Mononuclear cell (primary cell): ENCODE data around the gene TRIM75. TPM values are rescaled to one million over a fixed set of nuclear protein-coding genes. Genes with fewer than 3 reads are reported as not detected.
"Not testable (repeated sequence)": the region's sequence is repeated elsewhere in the genome, so short reads cannot be mapped to it uniquely, and the experiment has no call there.

Source experiments
- H3K27me3 ChIP-seq: 2 replicates; pipeline ENCODE4 v1.6.0; 2011; ENCODE audit warnings: low read length, control low read depth; ENCODE audit not compliant: insufficient read depth
- H3K4me1 ChIP-seq: 2 replicates; pipeline ENCODE4 v1.5.1; 2011; ENCODE audit warnings: mild to moderate bottlenecking, low read length, control low read depth; ENCODE audit not compliant: insufficient read depth
- H3K4me3 ChIP-seq: 2 replicates; pipeline ENCODE4 v1.5.1; 2011; ENCODE audit warnings: mild to moderate bottlenecking, low read length, moderate library complexity
- H3K9me3 ChIP-seq: 2 replicates; pipeline ENCODE4 v1.5.1; 2011; ENCODE audit warnings: low read depth, mild to moderate bottlenecking, control low read depth, low read length
- total RNA-seq: library from RNA; depleted of rRNA; stranded (reverse); fragments of >200 nt; gene quantifications from one replicate; pipeline ENCODE4 v1.2.3, GENCODE V29; 2012

Gene TRIM75
- total RNA-seq, 1 donor = not detected

- Histone ChIP-seq H3K4me3 (no peak overlapping the region), H3K27me3 (no peaks in the 10 kb centered on the region), H3K4me1 (no peaks in the 10 kb centered on the region), H3K9me3 (no peaks in the 10 kb centered on the region)
Measured at GRCh38 chr4:165052627-165053026, 1.0 kb upstream of the TRIM75 start.

GRCh38 chr4:165055601-165056000, 1.9 kb downstream of the TRIM75 start:
- Histone ChIP-seq H3K4me1 (no peaks in the 10 kb centered on the region), H3K9me3 (no peaks in the 10 kb centered on the region), H3K27me3 (no peaks in the 10 kb centered on the region), H3K4me3 (no peak overlapping the region)

GRCh38 chr4:165058666-165059065, 5.0 kb downstream of the TRIM75 start:
- Histone ChIP-seq H3K9me3 (no peaks in the 10 kb centered on the region), H3K27me3 (no peaks in the 10 kb centered on the region)

GRCh38 chr4:165059386-165059785, 5.7 kb downstream of the TRIM75 start:
- H3K4me3 ChIP-seq = no peak overlapping the region
- H3K9me3 ChIP-seq = no peaks in the 10 kb centered on the region
- no peaks in the 10 kb centered on the region for H3K27me3 ChIP-seq
- no peaks in the 10 kb centered on the region for H3K4me1 ChIP-seq

More at GRCh38 chr4:165058666-165059065, 5.0 kb downstream of the TRIM75 start:
- H3K4me3 ChIP-seq = no peak overlapping the region
- H3K4me1 ChIP-seq = no peaks in the 10 kb centered on the region

GRCh38 chr4:165060938-165061337, 7.3 kb downstream of the TRIM75 start:
- no peaks in the 10 kb centered on the region for H3K9me3 ChIP-seq
- H3K27me3 ChIP-seq = no peaks in the 10 kb centered on the region
- no peaks in the 10 kb centered on the region for H3K4me1 ChIP-seq
- H3K4me3 ChIP-seq = no peak overlapping the region

- H3K4me3 ChIP-seq = no peak overlapping the region
- no peaks in the 10 kb centered on the region for H3K4me1 ChIP-seq
- no peaks in the 10 kb centered on the region for H3K9me3 ChIP-seq
- H3K27me3 ChIP-seq = no peaks in the 10 kb centered on the region
Measured at GRCh38 chr4:165070560-165070959, 16.9 kb downstream of the TRIM75 start.

- not testable (repeated sequence) for H3K27me3 ChIP-seq, H3K4me1 ChIP-seq, H3K4me3 ChIP-seq, H3K9me3 ChIP-seq
Measured at GRCh38 chr4:165073346-165073745, 19.7 kb downstream of the TRIM75 start.

- Histone ChIP-seq H3K4me3 (no peak overlapping the region), H3K4me1 (no peaks in the 10 kb centered on the region), H3K9me3 (no peaks in the 10 kb centered on the region), H3K27me3 (no peaks in the 10 kb centered on the region)
Measured at GRCh38 chr4:165077034-165077578, 23.4 kb downstream of the TRIM75 start.

GRCh38 chr4:165079476-165079875, 25.8 kb downstream of the TRIM75 start:
- Histone ChIP-seq H3K9me3 (no peaks in the 10 kb centered on the region), H3K4me3 (no peak overlapping the region), H3K27me3 (no peaks in the 10 kb centered on the region), H3K4me1 (no peaks in the 10 kb centered on the region)

GRCh38 chr4:165084787-165085186, 31.1 kb downstream of the TRIM75 start:
- not testable (repeated sequence) for H3K4me3 ChIP-seq

GRCh38 chr4:165085946-165086345, 32.3 kb downstream of the TRIM75 start:
- H3K4me1 ChIP-seq = no peaks in the 10 kb centered on the region
- H3K27me3 ChIP-seq = no peaks in the 10 kb centered on the region
- no peak overlapping the region for H3K4me3 ChIP-seq
- no peaks in the 10 kb centered on the region for H3K9me3 ChIP-seq

More at GRCh38 chr4:165084787-165085186, 31.1 kb downstream of the TRIM75 start:
- not testable (repeated sequence) for H3K4me1 ChIP-seq, H3K27me3 ChIP-seq, H3K9me3 ChIP-seq

- H3K4me3 ChIP-seq = no peak overlapping the region
- H3K27me3 ChIP-seq = no peaks in the 10 kb centered on the region
Measured at GRCh38 chr4:165088366-165088765, 34.7 kb downstream of the TRIM75 start.

GRCh38 chr4:165092187-165092586, 38.5 kb downstream of the TRIM75 start:
- not testable (repeated sequence) for H3K4me3 ChIP-seq, H3K27me3 ChIP-seq, H3K9me3 ChIP-seq, H3K4me1 ChIP-seq

More at GRCh38 chr4:165088366-165088765, 34.7 kb downstream of the TRIM75 start:
- Histone ChIP-seq H3K9me3 (no peaks in the 10 kb centered on the region), H3K4me1 (no peaks in the 10 kb centered on the region)

- H3K9me3 ChIP-seq = no peaks in the 10 kb centered on the region
- H3K27me3 ChIP-seq = no peaks in the 10 kb centered on the region
- no peaks in the 10 kb centered on the region for H3K4me1 ChIP-seq
- no peak overlapping the region for H3K4me3 ChIP-seq
Measured at GRCh38 chr4:165094873-165095272, 41.2 kb downstream of the TRIM75 start.

GRCh38 chr4:165095291-165095690, 41.6 kb downstream of the TRIM75 start:
- Histone ChIP-seq H3K4me3 (no peak overlapping the region), H3K27me3 (no peaks in the 10 kb centered on the region), H3K4me1 (no peaks in the 10 kb centered on the region), H3K9me3 (no peaks in the 10 kb centered on the region)

GRCh38 chr4:165096776-165097175, 43.1 kb downstream of the TRIM75 start:
- no peak overlapping the region for H3K4me3 ChIP-seq
- no peaks in the 10 kb centered on the region for H3K27me3 ChIP-seq
- H3K4me1 ChIP-seq = no peaks in the 10 kb centered on the region
- H3K9me3 ChIP-seq = no peaks in the 10 kb centered on the region
